ENCODE data around the gene GTPBP1.

The GTPBP1 gene

DNA sequence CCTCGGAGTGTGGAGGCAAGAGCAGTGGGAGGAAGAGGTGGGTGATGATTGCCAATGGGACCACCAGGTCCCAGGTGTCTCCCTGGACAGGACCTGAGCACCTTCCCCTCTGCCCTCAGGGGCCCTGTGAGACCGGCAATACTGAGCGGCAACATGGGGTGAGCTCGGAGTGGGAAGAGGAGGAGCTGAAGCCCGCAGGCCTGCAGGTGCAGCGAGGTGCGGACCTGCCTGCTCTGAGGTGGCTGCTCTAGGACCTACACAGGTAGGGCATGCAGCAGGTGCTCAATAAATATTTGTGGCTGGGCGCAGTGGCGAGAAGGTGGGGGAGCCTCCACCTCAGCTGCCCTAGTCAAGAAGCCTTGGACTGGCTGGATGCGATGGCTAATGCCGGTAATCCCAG lies 62.3 kb downstream of the GTPBP1 start:
- Histone ChIP-seq H3K79me2 (ENCODE audit: insufficient read depth, low read length) (no peaks in the 10 kb centered on the region), H3K27me3 (ENCODE audit: low read length) (no peaks in the 10 kb centered on the region), H4K20me1 (ENCODE audit: low read depth, low read length) (no peaks in the 10 kb centered on the region), H3K4me3 (ENCODE audit: insufficient read depth, low read length, poor library complexity, severe bottlenecking) (no peak overlapping the region), H3F3A (ENCODE audit: insufficient read depth) (no peaks in the 10 kb centered on the region), H3K9me2 (replicated peaks; ENCODE audit: insufficient read depth, low read length) (no peaks in the 10 kb centered on the region), H3K9me3 (ENCODE audit: insufficient read depth, low read length) (no peaks in the 10 kb centered on the region), H2AFZ (ENCODE audit: low read depth, low read length, severe bottlenecking) (no peak overlapping the region), H3K27ac (ENCODE audit: low read depth, low read length) (no peak overlapping the region), H3K4me2 (ENCODE audit: low read depth, low read length, poor library complexity, severe bottlenecking) (no peak overlapping the region), H3K36me3 (ENCODE audit: low read length) (no peaks in the 10 kb centered on the region), H3K9ac (ENCODE audit: low read length) (no peak overlapping the region)
- no peak for TF ChIP-seq EZH2phosphoT487 (conservative IDR thresholded peaks at IDR 0.05; ENCODE audit: low read length)
- TF ChIP-seq, protein P1, sequence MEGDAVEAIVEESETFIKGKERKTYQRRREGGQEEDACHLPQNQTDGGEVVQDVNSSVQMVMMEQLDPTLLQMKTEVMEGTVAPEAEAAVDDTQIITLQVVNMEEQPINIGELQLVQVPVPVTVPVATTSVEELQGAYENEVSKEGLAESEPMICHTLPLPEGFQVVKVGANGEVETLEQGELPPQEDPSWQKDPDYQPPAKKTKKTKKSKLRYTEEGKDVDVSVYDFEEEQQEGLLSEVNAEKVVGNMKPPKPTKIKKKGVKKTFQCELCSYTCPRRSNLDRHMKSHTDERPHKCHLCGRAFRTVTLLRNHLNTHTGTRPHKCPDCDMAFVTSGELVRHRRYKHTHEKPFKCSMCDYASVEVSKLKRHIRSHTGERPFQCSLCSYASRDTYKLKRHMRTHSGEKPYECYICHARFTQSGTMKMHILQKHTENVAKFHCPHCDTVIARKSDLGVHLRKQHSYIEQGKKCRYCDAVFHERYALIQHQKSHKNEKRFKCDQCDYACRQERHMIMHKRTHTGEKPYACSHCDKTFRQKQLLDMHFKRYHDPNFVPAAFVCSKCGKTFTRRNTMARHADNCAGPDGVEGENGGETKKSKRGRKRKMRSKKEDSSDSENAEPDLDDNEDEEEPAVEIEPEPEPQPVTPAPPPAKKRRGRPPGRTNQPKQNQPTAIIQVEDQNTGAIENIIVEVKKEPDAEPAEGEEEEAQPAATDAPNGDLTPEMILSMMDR (IDR thresholded peaks at IDR 0.05; ENCODE audit: insufficient read depth, low read length, poor library complexity, severe bottlenecking), result no peak

DNA sequence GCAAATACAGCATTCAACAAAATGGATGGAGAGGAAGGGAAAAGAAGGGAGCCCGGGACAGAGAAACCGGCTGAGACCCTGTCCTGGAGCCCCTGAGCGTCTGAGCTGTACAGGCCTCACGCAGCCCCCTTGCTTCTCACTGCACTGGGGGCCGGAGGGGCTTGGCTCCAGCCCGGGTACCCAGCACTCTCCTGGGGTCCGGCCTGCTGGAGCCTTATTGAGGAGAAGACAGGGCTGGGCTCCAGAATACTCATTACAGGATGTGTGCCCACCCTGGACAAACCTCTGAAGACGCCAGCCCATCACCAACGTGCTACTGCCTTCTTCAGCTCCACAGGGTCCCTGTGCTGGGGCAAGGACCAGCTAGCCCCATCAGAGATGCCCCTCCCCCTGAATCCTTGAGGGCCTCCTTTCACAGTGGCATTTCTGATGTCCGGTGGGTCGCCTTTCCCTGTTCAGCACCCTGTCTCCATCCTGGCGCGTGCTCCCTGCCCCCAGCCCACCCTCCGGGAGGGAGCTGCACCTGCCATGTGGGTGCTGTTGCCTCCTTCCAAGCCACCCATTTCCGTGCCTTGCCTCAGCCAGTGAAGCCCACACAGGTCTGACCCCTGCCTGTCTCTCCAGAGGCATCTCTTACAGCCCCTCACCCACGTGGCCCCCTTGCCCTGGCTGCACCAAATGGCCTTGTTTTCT lies 64.7 kb downstream of the GTPBP1 start:
- Histone ChIP-seq H3K27me3 (ENCODE audit: low read length) (no peaks in the 10 kb centered on the region), H3K9ac (ENCODE audit: low read length) (no peak overlapping the region), H3K27ac (ENCODE audit: low read depth, low read length) (no peak overlapping the region), H3K4me2 (ENCODE audit: low read depth, low read length, poor library complexity, severe bottlenecking) (no peak overlapping the region), H3K9me2 (replicated peaks; ENCODE audit: insufficient read depth, low read length) (no peaks in the 10 kb centered on the region), H3K9me3 (ENCODE audit: insufficient read depth, low read length) (no peaks in the 10 kb centered on the region), H3K79me2 (ENCODE audit: insufficient read depth, low read length) (no peaks in the 10 kb centered on the region), H3F3A (ENCODE audit: insufficient read depth) (no peaks in the 10 kb centered on the region), H3K4me3 (ENCODE audit: insufficient read depth, low read length, poor library complexity, severe bottlenecking) (no peak overlapping the region), H4K20me1 (ENCODE audit: low read depth, low read length) (no peaks in the 10 kb centered on the region), H2AFZ (ENCODE audit: low read depth, low read length, severe bottlenecking) (no peak overlapping the region), H3K36me3 (ENCODE audit: low read length) (no peaks in the 10 kb centered on the region)
- TF ChIP-seq, protein P1 (IDR thresholded peaks at IDR 0.05; ENCODE audit: insufficient read depth, low read length, poor library complexity, severe bottlenecking), result no peak
- TF ChIP-seq EZH2phosphoT487 (conservative IDR thresholded peaks at IDR 0.05; ENCODE audit: low read length), result no peak

DNA sequence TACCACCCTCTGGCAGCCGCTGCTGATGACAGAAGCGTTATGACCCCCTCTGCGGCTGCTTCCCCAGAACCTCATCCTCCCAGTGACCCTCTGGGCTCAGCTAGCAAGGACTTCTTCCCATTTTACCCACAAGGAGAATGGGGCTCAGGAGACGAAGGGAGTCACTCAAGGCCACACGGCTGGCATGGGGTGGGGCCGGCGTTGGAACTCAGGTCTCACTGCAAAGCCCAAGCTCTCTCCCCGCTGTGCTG lies 66.8 kb downstream of the GTPBP1 start:
- H3K4me2 ChIP-seq (ENCODE audit: low read depth, low read length, poor library complexity, severe bottlenecking), result no peak overlapping the region
- H3F3A ChIP-seq (ENCODE audit: insufficient read depth), result no peaks in the 10 kb centered on the region
- no peak overlapping the region for H3K27ac ChIP-seq (ENCODE audit: low read depth, low read length)
- no peak overlapping the region for H3K9ac ChIP-seq (ENCODE audit: low read length)
- H3K4me3 ChIP-seq (ENCODE audit: insufficient read depth, low read length, poor library complexity, severe bottlenecking), result no peak overlapping the region
- no peak for TF ChIP-seq EZH2phosphoT487 (conservative IDR thresholded peaks at IDR 0.05; ENCODE audit: low read length)
- TF ChIP-seq, protein P1 (IDR thresholded peaks at IDR 0.05; ENCODE audit: insufficient read depth, low read length, poor library complexity, severe bottlenecking), result no peak
- no peaks in the 10 kb centered on the region for H3K9me3 ChIP-seq (ENCODE audit: insufficient read depth, low read length)
- H2AFZ ChIP-seq (ENCODE audit: low read depth, low read length, severe bottlenecking), result no peak overlapping the region
- no peaks in the 10 kb centered on the region for H4K20me1 ChIP-seq (ENCODE audit: low read depth, low read length)
- no peaks in the 10 kb centered on the region for H3K36me3 ChIP-seq (ENCODE audit: low read length)
- H3K27me3 ChIP-seq (ENCODE audit: low read length), result no peaks in the 10 kb centered on the region
- no peaks in the 10 kb centered on the region for H3K79me2 ChIP-seq (ENCODE audit: insufficient read depth, low read length)
- H3K9me2 ChIP-seq (replicated peaks; ENCODE audit: insufficient read depth, low read length), result no peaks in the 10 kb centered on the region

Measured in SU-DHL-6 (cell line).